Mesenchymal stem cell (in vitro differentiated cells and primary cell): Measurements from ENCODE around the gene ESRRB.

ENCODE experiments used
- DNase-seq: peaks from one replicate; pipeline ENCODE4 v3.0.0-alpha.2; 2013
- H2AFZ ChIP-seq: one replicate; pipeline ENCODE4 v1.6.1; 2013; ENCODE audit warnings: low read depth, mild to moderate bottlenecking, control low read depth, inconsistent platforms, low read length, moderate library complexity
- H2AK5ac ChIP-seq: 2 replicates; pipeline ENCODE4 v1.6.1; 2013; ENCODE audit warnings: low read length, moderate library complexity, mild to moderate bottlenecking, inconsistent platforms; ENCODE audit not compliant: severe bottlenecking
- H2BK120ac ChIP-seq: one replicate; pipeline ENCODE4 v1.6.1; 2013; ENCODE audit warnings: low read depth, mild to moderate bottlenecking, inconsistent platforms, low read length, moderate library complexity
- H2BK12ac ChIP-seq, 2 experiments: one replicate each; pipeline ENCODE4 v1.6.1; 2013; ENCODE audit warnings: inconsistent platforms in 2 of 2, low read length in 2 of 2, mild to moderate bottlenecking in 2 of 2, moderate library complexity in 2 of 2, control low read depth in 1 of 2
- H2BK15ac ChIP-seq: one replicate; pipeline ENCODE4 v1.6.1; 2013; ENCODE audit warnings: mild to moderate bottlenecking, low read depth, inconsistent platforms; ENCODE audit not compliant: poor library complexity, severe bottlenecking
- H2BK5ac ChIP-seq: 2 replicates; pipeline ENCODE4 v1.6.1; 2013; ENCODE audit warnings: low read depth, mild to moderate bottlenecking, low read length, control low read depth, inconsistent platforms; ENCODE audit not compliant: poor library complexity, severe bottlenecking
- H3K14ac ChIP-seq, 2 experiments: one replicate each; pipeline ENCODE4 v1.6.1; 2013; ENCODE audit warnings: inconsistent platforms in 2 of 2, low read length in 2 of 2, control low read depth in 1 of 2, mild to moderate bottlenecking in 1 of 2, moderate library complexity in 1 of 2
- H3K18ac ChIP-seq, 2 experiments: one replicate each; pipeline ENCODE4 v1.6.1; 2013; ENCODE audit warnings: inconsistent platforms in 2 of 2, low read length in 2 of 2, control low read depth in 1 of 2, low read depth in 1 of 2, mild to moderate bottlenecking in 1 of 2
- H3K23ac ChIP-seq, 2 experiments: one replicate each; pipeline ENCODE4 v1.6.1; 2013; ENCODE audit warnings: inconsistent platforms in 2 of 2, low read length in 2 of 2, mild to moderate bottlenecking in 2 of 2, moderate library complexity in 2 of 2, control low read depth in 1 of 2
- H3K27ac ChIP-seq: 2 replicates; pipeline ENCODE4 v1.5.1; 2013; ENCODE audit warnings: mild to moderate bottlenecking, moderate library complexity, low read length, control low read depth, inconsistent platforms; ENCODE audit not compliant: poor library complexity, severe bottlenecking
- H3K27me3 ChIP-seq, 2 experiments: 2 replicates each; pipeline versions ENCODE4 v1.6.1 to v1.7.0; 2013; ENCODE audit warnings: low read length in 2 of 2, mild to moderate bottlenecking in 2 of 2, moderate library complexity in 2 of 2, control low read depth in 1 of 2, inconsistent platforms in 1 of 2; ENCODE audit not compliant: control insufficient read depth in 1 of 2, insufficient read depth in 1 of 2
- H3K36me3 ChIP-seq, 2 experiments: 2 replicates each; pipeline versions ENCODE4 v1.6.1 to v1.7.0; 2013; ENCODE audit warnings: low read length in 2 of 2, control low read depth in 1 of 2, inconsistent platforms in 1 of 2, low read depth in 1 of 2, mild to moderate bottlenecking in 1 of 2; ENCODE audit not compliant: insufficient read depth in 2 of 2, control insufficient read depth in 1 of 2
- H3K4ac ChIP-seq, 2 experiments: one replicate each; pipeline ENCODE4 v1.6.1; 2013; ENCODE audit warnings: inconsistent platforms in 2 of 2, low read length in 2 of 2, mild to moderate bottlenecking in 2 of 2, moderate library complexity in 2 of 2, control low read depth in 1 of 2, low read depth in 1 of 2
- H3K4me1 ChIP-seq: 2 replicates; pipeline ENCODE4 v1.6.1; 2013; ENCODE audit warnings: low read depth, low read length, control low read depth; ENCODE audit not compliant: control insufficient read depth, insufficient read depth
- H3K4me2 ChIP-seq: 2 replicates; pipeline ENCODE4 v1.6.1; 2013; ENCODE audit warnings: low read length, mild to moderate bottlenecking, inconsistent platforms; ENCODE audit not compliant: poor library complexity, severe bottlenecking
- H3K4me3 ChIP-seq, 2 experiments: 2 replicates each; pipeline versions ENCODE4 v1.5.1 to v1.7.0; 2013; ENCODE audit warnings: low read length in 2 of 2, mild to moderate bottlenecking in 2 of 2, control low read depth in 1 of 2, low read depth in 1 of 2; ENCODE audit not compliant: insufficient read depth in 1 of 2
- H3K79me1 ChIP-seq: replicated peaks from 2 replicates; pipeline ENCODE4 v1.6.1; 2013; ENCODE audit warnings: mild to moderate bottlenecking, control low read depth, low read length, inconsistent platforms; ENCODE audit not compliant: poor library complexity, severe bottlenecking
- H3K9ac ChIP-seq: 2 replicates; pipeline ENCODE4 v1.7.0; 2013; ENCODE audit warnings: mild to moderate bottlenecking, low read length, moderate library complexity
- H3K9me3 ChIP-seq: 2 replicates; pipeline ENCODE4 v1.7.0; 2013; ENCODE audit warnings: mild to moderate bottlenecking, low read length; ENCODE audit not compliant: control insufficient read depth
- H4K8ac ChIP-seq: one replicate; pipeline ENCODE4 v1.6.1; 2013; ENCODE audit warnings: inconsistent platforms, mild to moderate bottlenecking, low read length, moderate library complexity
- H4K91ac ChIP-seq: one replicate; pipeline ENCODE4 v1.6.1; 2013; ENCODE audit warnings: mild to moderate bottlenecking, low read length, inconsistent platforms
- WGBS: methylation state at CpG from one replicate; pipeline ENCODE4 v1.1.7; 2013; ENCODE audit warnings: mixed read lengths; 5-methylcytosine and 5-hydroxymethylcytosine counted together

ESRRB gene

GRCh38 chr14:76382495-76382832, 6.5 kb downstream of the ESRRB start:
- DNase-seq = no peak
- Histone ChIP-seq H2BK5ac (no peak overlapping the region), H2BK120ac (no peak overlapping the region), H2BK12ac (no peak overlapping the region), H3K4ac (no peak overlapping the region), H4K91ac (no peak overlapping the region), H3K36me3 (no peaks in the 10 kb centered on the region), H3K18ac (no peak overlapping the region), H3K27me3 (peaks cover 73 to 94% of the 10 kb centered on the region in 2 experiments), H3K23ac (no peak overlapping the region), H3K4me3 (no peak overlapping the region), H3K14ac (no peak overlapping the region), H3K9me3 (no peaks in the 10 kb centered on the region), H3K9ac (no peak overlapping the region), H3K27ac (no peak overlapping the region), H2AK5ac (no peak overlapping the region), H2AFZ (no peak overlapping the region), H3K79me1 (no peaks in the 10 kb centered on the region), H3K4me2 (no peak overlapping the region), H2BK15ac (no peak overlapping the region), H4K8ac (no peak overlapping the region), H3K4me1 (peaks cover 4% of the 10 kb centered on the region)
- no CpG with 5 or more reads among the region's 1 CpG for WGBS

- Histone ChIP-seq H3K14ac (no peak overlapping the region), H2BK15ac (no peak overlapping the region), H3K4me3 (no peak overlapping the region), H4K91ac (no peak overlapping the region), H2AK5ac (no peak overlapping the region), H2AFZ (no peak overlapping the region), H2BK120ac (no peak overlapping the region), H3K4me1 (peaks cover 2% of the 10 kb centered on the region), H3K23ac (no peak overlapping the region), H3K9me3 (no peaks in the 10 kb centered on the region), H3K36me3 (no peaks in the 10 kb centered on the region), H3K18ac (no peak overlapping the region), H2BK5ac (no peak overlapping the region), H3K27ac (no peak overlapping the region), H4K8ac (no peak overlapping the region), H3K79me1 (no peaks in the 10 kb centered on the region), H3K27me3 (peaks cover 45 to 81% of the 10 kb centered on the region in 2 experiments), H2BK12ac (no peak overlapping the region), H3K9ac (no peak overlapping the region), H3K4me2 (no peak overlapping the region), H3K4ac (no peak overlapping the region)
- 44% methylated on average over 3 of the region's 4 CpGs for WGBS
- no peak for DNase-seq
Measured at GRCh38 chr14:76385435-76385834, 9.5 kb downstream of the ESRRB start.

GRCh38 chr14:76386944-76387782, 11.2 kb downstream of the ESRRB start:
- WGBS = 14% methylated on average over 9 of the region's 11 CpGs
- no peaks in the 10 kb centered on the region for H3K79me1 ChIP-seq

GRCh38 chr14:76389841-76390240, 13.9 kb downstream of the ESRRB start:
- Histone ChIP-seq H3K79me1 (no peaks in the 10 kb centered on the region), H2BK120ac (no peak overlapping the region), H3K27ac (no peak overlapping the region), H3K27me3 (peaks cover 10 to 41% of the 10 kb centered on the region in 2 experiments), H3K9me3 (no peaks in the 10 kb centered on the region), H3K4me2 (no peak overlapping the region), H3K4me3 (no peak overlapping the region), H4K91ac (no peak overlapping the region), H2BK15ac (no peak overlapping the region), H2BK12ac (no peak overlapping the region), H4K8ac (no peak overlapping the region), H2AFZ (no peak overlapping the region), H3K4ac (no peak overlapping the region), H3K36me3 (no peaks in the 10 kb centered on the region), H3K18ac (no peak overlapping the region), H3K23ac (no peak overlapping the region), H2AK5ac (no peak overlapping the region), H3K14ac (no peak overlapping the region), H3K4me1 (peaks cover 2% of the 10 kb centered on the region), H3K9ac (no peak overlapping the region), H2BK5ac (no peak overlapping the region)
- 84% methylated on average over 7 of the region's 9 CpGs for WGBS
- DNase-seq = no peak

More at GRCh38 chr14:76386944-76387782, 11.2 kb downstream of the ESRRB start:
- Histone ChIP-seq H3K4me3 (no peak overlapping the region), H4K91ac (no peak overlapping the region), H2AFZ (no peak overlapping the region), H3K27ac (no peak overlapping the region), H2BK120ac (no peak overlapping the region), H2BK15ac (no peak overlapping the region), H3K4ac (no peak overlapping the region), H3K18ac (no peak overlapping the region), H3K4me1 (peaks cover 2% of the 10 kb centered on the region), H2BK12ac (no peak overlapping the region), H3K36me3 (no peaks in the 10 kb centered on the region), H2AK5ac (no peak overlapping the region), H3K4me2 (no peak overlapping the region), H3K9me3 (no peaks in the 10 kb centered on the region), H4K8ac (no peak overlapping the region), H3K9ac (peak overlapping the region; percentile 34), H2BK5ac (no peak overlapping the region), H3K23ac (peak overlapping the region in 1 of 2 experiments; percentile 47), H3K14ac (no peak overlapping the region), H3K27me3 (peaks cover 28 to 64% of the 10 kb centered on the region in 2 experiments)
- DNase-seq = peak; percentile 54
